GM18526 (cell line): ENCODE results near the gene BRD4.

Source experiments
- POLR2A ChIP-seq: IDR thresholded peaks from 3 replicates; pipeline ENCODE4 v1.6.1; 2011; ENCODE audit not compliant: insufficient read length; ENCODE audit errors: extremely low read depth

The BRD4 gene

GRCh38 chr19:15268192-15268927 lies 64.0 kb downstream of the BRD4 start:
- TF ChIP-seq POLR2A, result no peak

- no peak for TF ChIP-seq POLR2A
Observed at GRCh38 chr19:15266683-15267082, 65.7 kb downstream of the BRD4 start.

GRCh38 chr19:15265850-15266248 lies 66.5 kb downstream of the BRD4 start:
- TF ChIP-seq POLR2A, result no peak

GRCh38 chr19:15265214-15265849 lies 67.0 kb downstream of the BRD4 start:
- no peak for TF ChIP-seq POLR2A

- no peak for TF ChIP-seq POLR2A
Observed at GRCh38 chr19:15264933-15265206, 67.5 kb downstream of the BRD4 start.

- no peak for TF ChIP-seq POLR2A
Observed at GRCh38 chr19:15264061-15264932, 68.0 kb downstream of the BRD4 start.

- TF ChIP-seq POLR2A, result no peak
Observed at GRCh38 chr19:15263361-15263985, 68.9 kb downstream of the BRD4 start.

- TF ChIP-seq POLR2A, result no peak
Observed at GRCh38 chr19:15262011-15262410, 70.3 kb downstream of the BRD4 start.

- no peak for TF ChIP-seq POLR2A
Observed at GRCh38 chr19:15260939-15261338, 71.4 kb downstream of the BRD4 start.

- no peak for TF ChIP-seq POLR2A
Observed at GRCh38 chr19:15259907-15260306, 72.4 kb downstream of the BRD4 start.

- no peak for TF ChIP-seq POLR2A
Observed at GRCh38 chr19:15257782-15258181, 74.6 kb downstream of the BRD4 start.

GRCh38 chr19:15256708-15257331 lies 75.5 kb downstream of the BRD4 start:
- no peak for TF ChIP-seq POLR2A

GRCh38 chr19:15255359-15255990 lies 76.9 kb downstream of the BRD4 start:
- no peak for TF ChIP-seq POLR2A

GRCh38 chr19:15254547-15254946 lies 77.8 kb downstream of the BRD4 start:
- TF ChIP-seq POLR2A, result no peak

- TF ChIP-seq POLR2A, result no peak
Observed at GRCh38 chr19:15253513-15253912, 78.8 kb downstream of the BRD4 start.
